GM19467 (cell line): Measurements from ENCODE around the gene CSN2.

Experiments used
- ATAC-seq: cut with Tn5 transposase; IDR thresholded peaks from one replicate; pipeline ENCODE4 v1.9.1; 2021; ENCODE audit warnings: mild to moderate bottlenecking, moderate library complexity; ENCODE audit not compliant: unreplicated experiment

The CSN2 gene

GRCh38 chr4:69907151-69907550, 58.4 kb downstream of the CSN2 start:
- no peak for ATAC-seq
